Coronary artery (tissue), 2 donors: Measurements from ENCODE around the gene TAF11.

Source experiments
- DNase-seq: peaks from one replicate; pipeline ENCODE4 v3.0.0-alpha.2; 2017; ENCODE audit warnings: low spot score
- H3K27ac ChIP-seq, 2 donors: fragments of 200-600 bp; sonication (generic); one replicate each; pipeline ENCODE4 v1.5.1; 2016 to 2019
- H3K4me3 ChIP-seq: fragments of 200-600 bp; sonication (generic); 2 replicates; pipeline ENCODE4 v1.5.1; 2016; ENCODE audit warnings: mild to moderate bottlenecking, moderate library complexity
- CTCF ChIP-seq: fragments of 200-600 bp; sonication (generic); IDR thresholded peaks from one replicate; pipeline ENCODE4 v1.5.1; 2019; ENCODE audit warnings: antibody characterized with exemption

Gene TAF11

GRCh38 chr6:34916348-34916967, 28.6 kb upstream of the TAF11 start:
- no peak for TF ChIP-seq CTCF
- Histone ChIP-seq H3K4me3 (no peak overlapping the region), H3K27ac (peak overlapping the region; percentile 72 to 75)
- DNase-seq: no peak

- DNase-seq: no peak
- no peak for TF ChIP-seq CTCF
- Histone ChIP-seq H3K4me3 (no peak overlapping the region), H3K27ac (peak overlapping the region in 1 of 2 donors; percentile 18)
These were observed 26.5 kb upstream of the TAF11 start for GRCh38 chr6:34914358-34914757.

GRCh38 chr6:34912715-34913464, 25.0 kb upstream of the TAF11 start:
- TF ChIP-seq CTCF: no peak
- no peak overlapping the region for H3K4me3 ChIP-seq
- DNase-seq: no peak
- H3K27ac ChIP-seq: no peak overlapping the region

GRCh38 chr6:34911822-34912221, 24.0 kb upstream of the TAF11 start:
- H3K4me3 ChIP-seq: no peak overlapping the region
- H3K27ac ChIP-seq: no peak overlapping the region
- no peak for DNase-seq
- no peak for TF ChIP-seq CTCF

- Histone ChIP-seq H3K27ac (no peak overlapping the region), H3K4me3 (no peak overlapping the region)
- no peak for DNase-seq
- no peak for TF ChIP-seq CTCF
These were observed 21.6 kb upstream of the TAF11 start for GRCh38 chr6:34909320-34909883.

- TF ChIP-seq CTCF: no peak
- no peak overlapping the region for H3K27ac ChIP-seq
- no peak for DNase-seq
- no peak overlapping the region for H3K4me3 ChIP-seq
These were observed 20.4 kb upstream of the TAF11 start for GRCh38 chr6:34908194-34908593.

- no peak for TF ChIP-seq CTCF
These were observed 19.0 kb upstream of the TAF11 start for GRCh38 chr6:34906826-34907225.

More at GRCh38 chr6:34906826-34907225, 19.0 kb upstream of the TAF11 start:
- H3K27ac ChIP-seq: no peak overlapping the region
- no peak overlapping the region for H3K4me3 ChIP-seq
- DNase-seq: no peak
